Transverse colon (tissue), 4 donors: ENCODE data around the gene ADK. TPM values are rescaled to one million over a fixed set of nuclear protein-coding genes. Genes with fewer than 3 reads are reported as not detected.
"Not testable (repeated sequence)": the region's sequence is repeated elsewhere in the genome, so short reads cannot be mapped to it uniquely, and the experiment has no call there.

Source experiments
- DNase-seq: peaks from one replicate; pipeline ENCODE4 v3.0.0-alpha.2; 2019
- H3K27ac ChIP-seq, 4 donors: fragments of 200-600 bp; sonication (generic); 2 replicates each; pipeline ENCODE4 v1.5.1; 2016 to 2018; ENCODE audit warnings: inconsistent platforms in 4 of 4
- H3K27me3 ChIP-seq: fragments of 200-600 bp; sonication (generic); 2 replicates; pipeline ENCODE4 v1.5.1; 2017; ENCODE audit warnings: inconsistent platforms
- H3K36me3 ChIP-seq, 4 donors: fragments of 200-600 bp; sonication (generic); 2 replicates each; pipeline ENCODE4 v1.5.1; 2017 to 2019; ENCODE audit warnings: inconsistent platforms in 4 of 4
- H3K4me1 ChIP-seq, 4 donors: fragments of 200-600 bp; sonication (generic); 2 replicates each; pipeline ENCODE4 v1.5.1; 2017 to 2020; ENCODE audit warnings: inconsistent platforms in 4 of 4
- H3K4me3 ChIP-seq, 4 donors: fragments of 200-600 bp; sonication (generic); 1 replicate in 1 of 4; 2 replicates in 3 of 4; pipeline versions ENCODE4 v1.5.1 to v1.6.1; 2017 to 2019; ENCODE audit warnings: inconsistent platforms in 4 of 4
- H3K9me3 ChIP-seq, 2 donors: fragments of 200-600 bp; sonication (generic); 2 replicates each; pipeline ENCODE4 v1.5.1; 2017 to 2019; ENCODE audit warnings: inconsistent platforms in 2 of 2
- CTCF ChIP-seq, 5 experiments: fragments of 200-600 bp in 3 of 5; fragments of 450-650 bp in 2 of 5; sonication (generic) in 3 of 5; IDR thresholded peaks; 1 replicate in 2 of 5; 2 replicates in 3 of 5; pipeline ENCODE4 v1.5.1; 2016 to 2017; ENCODE audit warnings: antibody characterized with exemption in 5 of 5, inconsistent platforms in 3 of 5, mild to moderate bottlenecking in 2 of 5, moderate library complexity in 1 of 5
- EP300 ChIP-seq: sonication (generic); formaldehyde crosslinking; IDR thresholded peaks from one replicate; pipeline ENCODE4 v1.6.1; 2017; ENCODE audit warnings: antibody characterized with exemption, low read depth
- POLR2A ChIP-seq: fragments of 450-650 bp; IDR thresholded peaks from one replicate; pipeline ENCODE4 v1.6.1; 2016; ENCODE audit warnings: antibody characterized with exemption, mild to moderate bottlenecking, moderate library complexity
- POLR2AphosphoS5 ChIP-seq, 3 donors: sonication (generic); formaldehyde crosslinking; IDR thresholded peaks; one replicate each; pipeline ENCODE4 v1.6.1; 2016; ENCODE audit warnings: antibody characterized with exemption in 3 of 3
- WGBS, 2 donors: methylation state at CpG; one replicate each; pipeline ENCODE4 v1.1.5; 2018; ENCODE audit warnings: low coverage in 1 of 2; 5-methylcytosine and 5-hydroxymethylcytosine counted together
- in situ Hi-C, 4 donors: fragments of 200-750 bp; cut with MboI; loops; one replicate each; pipeline versions ENCODE4 v1.15.0 to v1.15.1; 2017; ENCODE audit warnings: low sequenced_read_pairs in 3 of 4, low pct_ligation_motif_present in 1 of 4, low pct_unique_long_range_greater_than_20kb in 1 of 4
- intact Hi-C: fragments of 100-400 bp; cut with DNase I; formaldehyde crosslinking; loops from one replicate; pipeline ENCODE4 v1.15.1; 2023; ENCODE audit warnings: low total_unique reads
- total RNA-seq, 4 donors: library from RNA; depleted of rRNA; stranded (reverse); fragments of >200 nt; gene quantifications; one replicate each; pipeline ENCODE4 v1.1.0, GENCODE V29; 2016

Gene ADK
- total RNA-seq, 4 donors from 2014 or later = 6.8 to 25.2 (median 14.8) TPM

GRCh38 chr10:74292871-74293427 is 141.9 kb downstream of the ADK start:
- H3K27ac ChIP-seq = no peak overlapping the region
- peaks cover 0 to 15% (median 4%) of the 10 kb centered on the region in 4 donors for H3K4me1 ChIP-seq

GRCh38 chr10:74293686-74294371 is 142.8 kb downstream of the ADK start:
- no peak for TF ChIP-seq POLR2AphosphoS5 (IDR thresholded peaks at IDR 0.05)
- TF ChIP-seq CTCF (IDR thresholded peaks at IDR 0.05) = no peak
- no peak for TF ChIP-seq POLR2A
- TF ChIP-seq EP300 = no peak
- WGBS, 2 donors = 80 to 92% methylated on average over 1 of the region's 1 CpG

More at GRCh38 chr10:74292871-74293427, 141.9 kb downstream of the ADK start:
- DNase-seq = no peak
- no peaks in the 10 kb centered on the region for H3K9me3 ChIP-seq
- H3K4me3 ChIP-seq = no peak overlapping the region
- in situ Hi-C loops = no loop called here
- TF ChIP-seq POLR2AphosphoS5 (IDR thresholded peaks at IDR 0.05) (no peak), EP300 (no peak), CTCF (IDR thresholded peaks at IDR 0.05) (no peak), POLR2A (no peak)
- no peaks in the 10 kb centered on the region for H3K27me3 ChIP-seq
- intact Hi-C loops = no loop called here
- WGBS, 2 donors = 79 to 83% methylated on average over 3 to 4 of the region's 4 CpGs
- no peaks in the 10 kb centered on the region for H3K36me3 ChIP-seq

GRCh38 chr10:74297389-74298080 is 146.5 kb downstream of the ADK start:
- Histone ChIP-seq H3K36me3 (no peaks in the 10 kb centered on the region), H3K27ac (no peak overlapping the region), H3K27me3 (no peaks in the 10 kb centered on the region), H3K4me1 (peaks cover 0 to 8% (median 4%) of the 10 kb centered on the region in 4 donors), H3K9me3 (no peaks in the 10 kb centered on the region), H3K4me3 (no peak overlapping the region)
- TF ChIP-seq POLR2AphosphoS5 (IDR thresholded peaks at IDR 0.05) = no peak
- no peak for TF ChIP-seq CTCF (IDR thresholded peaks at IDR 0.05)
- TF ChIP-seq POLR2A = no peak
- no peak for TF ChIP-seq EP300
- in situ Hi-C loops = no loop called here
- 75 to 86% methylated on average over 2 of the region's 2 CpGs for WGBS, 2 donors
- intact Hi-C loops = no loop called here
- no peak for DNase-seq

More at GRCh38 chr10:74293686-74294371, 142.8 kb downstream of the ADK start:
- H3K27me3 ChIP-seq = no peaks in the 10 kb centered on the region
- H3K4me1 ChIP-seq = peaks cover 0 to 15% (median 4%) of the 10 kb centered on the region in 4 donors
- intact Hi-C loops (no loop called here), in situ Hi-C loops (no loop called here)
- no peaks in the 10 kb centered on the region for H3K9me3 ChIP-seq
- H3K4me3 ChIP-seq = no peak overlapping the region
- H3K36me3 ChIP-seq = no peaks in the 10 kb centered on the region
- H3K27ac ChIP-seq = no peak overlapping the region
- no peak for DNase-seq

- in situ Hi-C loops, H3K4me3 ChIP-seq, H3K9me3 ChIP-seq, H3K27me3 ChIP-seq, DNase-seq, H3K4me1 ChIP-seq, intact Hi-C loops, H3K27ac ChIP-seq, H3K36me3 ChIP-seq: not testable (repeated sequence)
- 90% methylated on average over 2 of the region's 2 CpGs; no CpG with 5 or more reads in 1 of the 2 donors for WGBS, 2 donors
These were observed 149.1 kb downstream of the ADK start for GRCh38 chr10:74300074-74300621.
